ENCODE measurements around the gene EID2. TPM values are rescaled to one million over a fixed set of nuclear protein-coding genes. Genes with fewer than 3 reads are reported as not detected.
A peak's percentile ranks its signal among the peaks of the same experiment; 100 is the strongest.

The EID2 gene, protein sequence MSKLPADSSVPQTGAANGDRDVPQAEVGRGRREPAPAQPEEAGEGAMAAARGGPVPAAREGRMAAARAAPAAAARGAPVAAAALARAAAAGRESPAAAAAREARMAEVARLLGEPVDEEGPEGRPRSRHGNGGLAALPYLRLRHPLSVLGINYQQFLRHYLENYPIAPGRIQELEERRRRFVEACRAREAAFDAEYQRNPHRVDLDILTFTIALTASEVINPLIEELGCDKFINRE
- 13.5 TPM for total RNA-seq
- long read RNA-seq, transcript EID2-201 (1 exons, 1,629 nt) = major isoform, 31 of 31 reads
- long read RNA-seq, partial matches to known transcripts = 0 of 31 reads
- long read RNA-seq, other reads (novel, unspliced or antisense) = 0 of 31 reads

DNA sequence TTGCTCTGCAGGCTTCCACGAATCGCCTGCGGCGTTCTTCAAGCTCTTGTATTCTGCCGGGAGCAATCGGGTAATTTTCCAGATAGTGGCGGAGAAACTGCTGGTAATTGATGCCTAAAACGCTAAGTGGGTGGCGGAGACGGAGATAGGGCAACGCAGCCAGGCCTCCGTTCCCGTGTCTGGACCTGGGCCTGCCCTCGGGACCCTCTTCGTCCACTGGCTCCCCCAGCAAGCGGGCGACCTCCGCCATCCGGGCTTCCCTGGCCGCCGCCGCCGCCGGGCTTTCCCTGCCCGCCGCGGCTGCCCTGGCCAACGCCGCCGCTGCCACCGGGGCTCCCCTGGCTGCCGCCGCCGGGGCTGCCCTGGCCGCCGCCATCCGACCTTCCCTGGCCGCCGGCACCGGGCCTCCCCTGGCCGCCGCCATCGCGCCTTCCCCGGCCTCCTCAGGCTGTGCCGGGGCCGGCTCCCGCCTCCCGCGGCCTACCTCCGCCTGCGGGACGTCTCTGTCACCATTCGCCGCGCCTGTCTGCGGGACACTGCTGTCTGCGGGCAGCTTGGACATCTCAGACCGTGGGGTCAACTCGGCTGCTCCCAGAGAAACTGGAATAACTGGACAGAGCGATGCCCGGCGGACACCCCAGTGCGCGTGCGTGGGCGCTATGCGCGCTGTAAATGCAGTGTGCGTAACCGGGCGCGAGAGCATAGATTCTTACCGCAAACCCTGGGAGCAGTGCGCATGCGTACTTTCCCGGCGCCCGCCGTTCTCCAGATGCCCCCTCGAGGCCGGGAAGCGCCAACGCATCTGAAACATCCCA lies at the start of gene EID2:
Gene EID2 (minus strand): TSS at position 644 of the 815 bp plus-strand sequence. CDS start 82 bp downstream, at position 562.
- H3K4me3 ChIP-seq = peak within 1 kb of the TSS; percentile 70
- intact Hi-C loops (cut with DNase I) = no loop called here
- no peaks in the 10 kb centered on the region for H3K9me3 ChIP-seq
- peaks cover 20% of the 10 kb centered on the region for H3K4me1 ChIP-seq
- DNase-seq = peak; percentile 98
- peak; percentile 98 for ATAC-seq
- no peaks in the 10 kb centered on the region for H3K27me3 ChIP-seq
- H3K27ac ChIP-seq = peak within 1 kb of the TSS; percentile 91
- no peaks in the 10 kb centered on the region for H3K36me3 ChIP-seq
- TF ChIP-seq, protein P1, sequence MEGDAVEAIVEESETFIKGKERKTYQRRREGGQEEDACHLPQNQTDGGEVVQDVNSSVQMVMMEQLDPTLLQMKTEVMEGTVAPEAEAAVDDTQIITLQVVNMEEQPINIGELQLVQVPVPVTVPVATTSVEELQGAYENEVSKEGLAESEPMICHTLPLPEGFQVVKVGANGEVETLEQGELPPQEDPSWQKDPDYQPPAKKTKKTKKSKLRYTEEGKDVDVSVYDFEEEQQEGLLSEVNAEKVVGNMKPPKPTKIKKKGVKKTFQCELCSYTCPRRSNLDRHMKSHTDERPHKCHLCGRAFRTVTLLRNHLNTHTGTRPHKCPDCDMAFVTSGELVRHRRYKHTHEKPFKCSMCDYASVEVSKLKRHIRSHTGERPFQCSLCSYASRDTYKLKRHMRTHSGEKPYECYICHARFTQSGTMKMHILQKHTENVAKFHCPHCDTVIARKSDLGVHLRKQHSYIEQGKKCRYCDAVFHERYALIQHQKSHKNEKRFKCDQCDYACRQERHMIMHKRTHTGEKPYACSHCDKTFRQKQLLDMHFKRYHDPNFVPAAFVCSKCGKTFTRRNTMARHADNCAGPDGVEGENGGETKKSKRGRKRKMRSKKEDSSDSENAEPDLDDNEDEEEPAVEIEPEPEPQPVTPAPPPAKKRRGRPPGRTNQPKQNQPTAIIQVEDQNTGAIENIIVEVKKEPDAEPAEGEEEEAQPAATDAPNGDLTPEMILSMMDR (IDR thresholded peaks at IDR 0.05) = peak; percentile 84

DNA sequence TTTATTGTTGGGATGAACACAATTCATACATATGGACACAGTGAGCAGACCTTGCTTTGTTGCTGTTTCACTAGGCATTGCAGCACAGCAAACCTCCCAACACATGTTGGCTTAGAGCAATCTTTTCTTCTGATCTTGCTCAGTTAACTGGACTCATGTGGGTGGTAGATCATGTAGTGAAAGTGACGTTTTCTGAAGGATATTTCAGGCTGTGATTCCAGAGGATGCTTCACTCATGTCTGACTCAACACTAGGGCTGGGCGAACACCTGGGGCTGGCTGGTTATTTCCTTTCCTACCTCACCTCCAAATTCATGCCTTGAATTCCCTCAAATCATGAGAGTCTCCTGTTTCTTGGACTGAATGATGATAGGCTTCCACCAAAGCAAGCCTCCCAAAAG lies 48.1 kb upstream of the EID2 start:
- DNase-seq (no peak), ATAC-seq (no peak)
- no peak overlapping the region for H3K27ac ChIP-seq
- H3K27me3 ChIP-seq = no peaks in the 10 kb centered on the region
- H3K36me3 ChIP-seq = no peaks in the 10 kb centered on the region
- TF ChIP-seq, protein P1 (IDR thresholded peaks at IDR 0.05) = no peak
- no peaks in the 10 kb centered on the region for H3K9me3 ChIP-seq
- intact Hi-C loops (cut with DNase I) = no loop called here
- no peaks in the 10 kb centered on the region for H3K4me1 ChIP-seq
- no peak overlapping the region for H3K4me3 ChIP-seq

DNA sequence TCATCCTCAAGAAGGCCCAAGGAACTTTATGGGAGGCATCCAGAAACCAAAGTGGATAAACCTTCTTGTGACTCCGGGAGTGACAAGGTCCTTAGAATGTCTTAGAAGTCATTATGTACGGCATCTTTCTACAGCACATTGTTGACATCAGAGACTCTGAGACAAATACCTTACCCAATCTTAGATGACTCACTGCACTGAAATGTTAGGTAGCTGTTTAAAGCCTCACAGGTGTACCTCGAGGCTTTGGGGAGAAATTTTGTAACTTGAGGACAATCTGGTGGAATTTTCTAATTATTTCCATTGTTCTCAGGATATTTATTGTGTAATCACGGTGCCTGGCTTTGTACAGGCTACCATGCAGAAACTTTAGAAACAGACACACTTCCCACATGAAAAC lies 47.5 kb upstream of the EID2 start:
- Histone ChIP-seq H3K4me1 (no peaks in the 10 kb centered on the region), H3K9me3 (no peaks in the 10 kb centered on the region), H3K4me3 (no peak overlapping the region), H3K36me3 (no peaks in the 10 kb centered on the region), H3K27ac (no peak overlapping the region), H3K27me3 (no peaks in the 10 kb centered on the region)
- TF ChIP-seq, protein P1 (IDR thresholded peaks at IDR 0.05) = no peak
- DNase-seq = no peak
- intact Hi-C loops (cut with DNase I) = no loop called here
- no peak for ATAC-seq

DNA sequence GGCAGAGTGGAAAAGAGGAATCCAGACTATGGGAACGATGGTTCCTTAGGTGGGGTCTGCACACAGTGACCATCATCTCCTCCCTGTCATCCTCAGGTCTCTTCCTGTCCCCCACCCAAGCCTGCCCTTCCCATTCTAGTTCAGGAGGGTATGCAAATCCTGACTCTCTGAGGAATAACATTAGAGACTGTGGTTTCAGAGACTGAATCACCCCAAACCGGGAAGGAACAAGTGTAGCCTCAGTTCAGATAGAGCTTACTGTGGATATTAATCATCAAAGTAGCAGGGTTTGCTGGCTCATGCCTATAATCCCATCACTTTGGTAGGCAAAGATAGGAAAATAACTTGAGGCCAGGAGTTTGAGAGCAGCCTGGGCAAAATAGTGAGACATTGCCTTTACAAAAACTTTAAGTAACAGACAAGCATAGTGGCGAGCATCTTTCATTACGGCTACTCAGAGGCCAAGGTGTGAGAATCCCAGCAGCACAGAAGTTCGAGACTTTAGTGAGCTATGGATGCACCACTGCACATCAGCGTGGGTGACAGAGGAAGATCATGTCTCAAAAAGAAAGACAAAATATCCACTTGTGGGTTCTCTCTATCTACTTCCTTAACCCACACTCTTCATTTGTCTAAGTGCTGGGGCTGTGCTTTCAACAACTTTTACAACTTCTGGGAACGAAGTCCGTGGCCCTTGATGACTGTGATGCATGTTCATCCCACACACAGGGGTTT lies 43.1 kb upstream of the EID2 start:
- intact Hi-C loops (cut with DNase I) = no loop called here
- no peaks in the 10 kb centered on the region for H3K27me3 ChIP-seq
- no peak overlapping the region for H3K4me3 ChIP-seq
- TF ChIP-seq, protein P1 (IDR thresholded peaks at IDR 0.05) = no peak
- H3K9me3 ChIP-seq = no peaks in the 10 kb centered on the region
- no peak for ATAC-seq
- H3K27ac ChIP-seq = no peak overlapping the region
- H3K4me1 ChIP-seq = no peaks in the 10 kb centered on the region
- H3K36me3 ChIP-seq = no peaks in the 10 kb centered on the region
- DNase-seq = no peak

DNA sequence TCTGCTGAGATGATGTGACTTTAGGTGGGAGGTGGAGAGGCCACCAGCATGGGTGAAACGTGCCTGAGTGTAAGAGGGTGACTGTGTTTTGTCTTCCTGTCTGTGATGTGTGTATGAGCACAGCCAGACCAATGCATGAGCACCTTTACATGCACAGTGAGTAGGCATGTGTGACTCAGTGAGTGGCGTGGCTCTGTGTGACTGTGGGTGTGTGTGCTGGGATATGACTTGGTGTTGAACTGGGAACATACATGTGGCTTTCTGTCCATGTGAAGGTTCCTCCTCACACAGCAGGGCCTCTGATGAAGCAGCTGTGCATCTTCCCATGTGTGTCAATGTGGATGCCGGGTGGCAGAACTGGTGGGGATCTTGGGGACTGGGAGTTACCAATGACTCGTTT lies 42.5 kb upstream of the EID2 start:
- Histone ChIP-seq H3K9me3 (no peaks in the 10 kb centered on the region), H3K27ac (no peak overlapping the region), H3K27me3 (no peaks in the 10 kb centered on the region), H3K36me3 (no peaks in the 10 kb centered on the region), H3K4me1 (no peaks in the 10 kb centered on the region), H3K4me3 (no peak overlapping the region)
- TF ChIP-seq, protein P1 (IDR thresholded peaks at IDR 0.05) = no peak
- intact Hi-C loops (cut with DNase I) = no loop called here
- no peak for ATAC-seq
- no peak for DNase-seq
